GM12872 (cell line): ENCODE data around the gene TEX53.

Experiments
- TF ChIP-seq, protein P1 (sequence below): IDR thresholded peaks from 3 replicates; pipeline ENCODE4 v1.5.1; 2011; ENCODE audit warnings: low read depth, mild to moderate bottlenecking, low read length, moderate library complexity; ENCODE audit not compliant: insufficient read depth

The TEX53 gene

DNA sequence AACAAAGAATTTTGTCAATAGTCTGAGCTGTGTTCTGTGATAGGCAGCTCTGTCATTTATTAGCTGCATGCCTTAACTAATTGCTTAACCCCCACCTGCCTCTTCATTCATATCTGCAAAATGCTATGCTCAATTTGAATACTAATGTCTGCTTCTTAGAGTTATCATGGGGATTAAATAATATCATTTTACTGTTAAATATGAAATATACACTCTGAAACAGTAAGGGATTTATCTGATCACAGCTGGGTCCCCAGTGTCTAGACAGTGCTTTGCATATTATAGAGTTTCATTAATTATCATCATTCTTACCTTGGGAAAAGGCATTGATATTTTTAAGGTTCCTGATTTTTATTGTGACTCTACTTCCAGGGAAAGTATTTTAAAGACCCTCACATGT, 12.4 kb upstream of the TEX53 start:
- TF ChIP-seq, protein P1, sequence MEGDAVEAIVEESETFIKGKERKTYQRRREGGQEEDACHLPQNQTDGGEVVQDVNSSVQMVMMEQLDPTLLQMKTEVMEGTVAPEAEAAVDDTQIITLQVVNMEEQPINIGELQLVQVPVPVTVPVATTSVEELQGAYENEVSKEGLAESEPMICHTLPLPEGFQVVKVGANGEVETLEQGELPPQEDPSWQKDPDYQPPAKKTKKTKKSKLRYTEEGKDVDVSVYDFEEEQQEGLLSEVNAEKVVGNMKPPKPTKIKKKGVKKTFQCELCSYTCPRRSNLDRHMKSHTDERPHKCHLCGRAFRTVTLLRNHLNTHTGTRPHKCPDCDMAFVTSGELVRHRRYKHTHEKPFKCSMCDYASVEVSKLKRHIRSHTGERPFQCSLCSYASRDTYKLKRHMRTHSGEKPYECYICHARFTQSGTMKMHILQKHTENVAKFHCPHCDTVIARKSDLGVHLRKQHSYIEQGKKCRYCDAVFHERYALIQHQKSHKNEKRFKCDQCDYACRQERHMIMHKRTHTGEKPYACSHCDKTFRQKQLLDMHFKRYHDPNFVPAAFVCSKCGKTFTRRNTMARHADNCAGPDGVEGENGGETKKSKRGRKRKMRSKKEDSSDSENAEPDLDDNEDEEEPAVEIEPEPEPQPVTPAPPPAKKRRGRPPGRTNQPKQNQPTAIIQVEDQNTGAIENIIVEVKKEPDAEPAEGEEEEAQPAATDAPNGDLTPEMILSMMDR: no peak

DNA sequence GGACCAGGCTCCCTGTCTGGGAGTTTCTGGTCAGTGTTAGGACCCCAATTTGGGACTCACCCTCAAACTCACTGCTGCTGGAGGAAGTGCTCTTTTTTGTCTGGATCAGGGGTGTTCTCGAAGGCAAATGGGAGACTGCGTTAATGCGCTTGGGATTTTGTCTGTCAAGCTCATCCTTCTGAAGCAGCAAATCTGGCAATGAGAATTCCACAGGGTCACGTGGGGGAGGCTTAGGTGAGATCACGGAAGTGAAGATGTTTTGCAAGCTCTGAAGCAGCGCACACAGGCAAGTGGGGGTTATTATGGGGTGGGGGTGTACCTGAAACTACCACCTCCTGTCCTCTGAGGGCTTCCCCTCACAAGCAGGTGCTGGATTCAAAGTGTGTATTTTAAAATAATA, 10.5 kb upstream of the TEX53 start:
- TF ChIP-seq, protein P1: no peak

DNA sequence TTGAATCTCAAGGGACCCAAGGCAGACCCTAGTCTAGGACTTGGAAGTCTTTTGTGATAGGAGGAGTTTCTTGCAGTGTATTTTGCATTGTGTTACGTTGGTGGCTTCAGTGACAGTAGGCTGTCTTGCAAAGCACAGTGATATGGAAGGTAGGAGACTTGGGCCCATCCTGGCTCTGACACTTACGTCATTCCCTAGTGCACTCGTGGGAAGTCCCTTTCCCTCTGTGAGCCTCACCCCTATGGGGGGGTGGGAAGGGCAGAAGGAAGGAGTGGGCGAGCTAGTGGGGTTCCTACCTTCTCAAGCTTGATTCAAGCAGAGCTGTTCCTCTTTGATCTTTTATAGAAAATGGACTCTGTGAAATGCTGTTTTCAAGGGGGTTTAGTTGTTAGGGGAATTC, 9.2 kb upstream of the TEX53 start:
- TF ChIP-seq, protein P1: no peak

DNA sequence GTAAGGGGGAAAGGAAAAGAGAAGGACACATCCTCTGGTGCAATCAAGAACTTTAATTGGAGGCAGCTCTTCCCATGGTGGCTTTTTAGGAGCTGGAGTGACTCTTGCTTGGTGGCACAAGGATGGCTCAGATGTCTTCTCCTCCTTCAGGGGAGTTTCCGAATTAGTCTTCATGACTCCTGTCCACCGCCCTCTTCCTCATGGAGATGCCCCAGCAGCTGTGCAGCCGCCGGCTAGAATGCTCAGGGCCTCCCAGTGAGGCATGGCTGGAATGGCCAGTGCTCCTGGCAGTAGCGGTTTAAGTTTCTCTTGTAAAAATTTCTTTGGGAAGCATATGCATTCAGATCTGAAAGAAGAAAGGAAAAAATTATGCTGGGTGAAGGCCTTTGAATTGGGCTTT, 8.8 kb upstream of the TEX53 start:
- TF ChIP-seq, protein P1: no peak

DNA sequence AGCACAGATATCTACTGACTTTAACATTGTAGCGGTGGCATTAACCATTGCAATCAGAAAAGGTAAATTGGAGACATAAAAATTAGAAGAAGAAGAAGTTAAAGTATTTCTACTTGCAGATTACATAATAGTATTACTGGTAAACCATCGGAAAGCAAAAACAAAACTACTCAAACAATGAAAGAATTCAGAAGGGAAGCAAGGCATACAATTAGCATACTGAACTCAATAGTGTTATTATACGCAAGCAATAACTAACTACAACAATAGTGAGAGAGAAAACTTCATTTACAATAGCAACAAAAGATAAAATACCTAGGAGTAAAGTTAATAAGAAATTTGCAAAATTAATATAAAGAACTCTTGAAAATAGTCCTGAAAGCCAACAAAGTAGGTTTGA, 6.6 kb upstream of the TEX53 start:
- TF ChIP-seq, protein P1: no peak

DNA sequence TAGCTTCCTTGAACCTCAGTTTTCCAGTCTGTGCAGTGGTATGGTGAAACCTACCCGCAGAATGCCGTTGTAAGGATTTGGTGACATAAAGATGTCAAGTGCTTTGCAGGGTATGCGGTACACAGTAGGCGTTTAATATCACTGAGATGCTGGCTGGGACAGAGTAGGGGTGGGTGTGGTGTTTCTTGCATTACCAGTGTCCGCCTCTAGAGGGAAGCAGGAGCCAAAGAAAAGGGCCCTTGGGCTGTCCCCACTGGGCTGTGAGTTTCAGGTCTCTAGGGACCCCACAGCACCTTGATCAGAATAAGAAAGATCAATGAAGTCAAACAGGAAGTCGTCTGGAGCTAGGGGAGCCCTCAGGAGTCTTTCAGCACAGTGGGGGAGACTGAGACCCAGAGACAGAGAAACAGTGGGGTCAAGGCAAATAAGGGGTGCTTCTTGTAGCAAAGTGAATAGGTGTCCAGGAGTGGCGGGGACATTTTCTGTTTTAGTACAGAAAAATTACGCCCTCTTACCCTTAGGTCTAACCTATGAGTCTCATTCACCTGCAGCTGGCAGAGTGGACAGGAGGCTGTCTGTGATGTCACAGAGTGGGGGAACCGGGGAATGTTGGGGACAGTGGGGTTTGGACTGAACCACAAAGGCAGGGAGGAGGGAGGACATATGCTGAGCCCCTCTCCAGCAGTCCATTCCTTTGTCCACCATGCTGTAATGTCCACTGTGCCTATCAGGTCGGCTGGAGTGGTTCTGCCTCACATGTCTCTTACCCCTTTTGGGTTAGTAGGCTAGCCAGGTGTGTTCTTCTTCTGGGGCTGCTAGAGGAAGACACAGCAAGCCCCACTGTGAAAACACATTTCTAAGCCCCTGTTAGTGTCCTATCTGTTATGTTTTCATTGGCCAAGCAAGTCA, 4.7 kb upstream of the TEX53 start:
- TF ChIP-seq, protein P1: peak; percentile 93

DNA sequence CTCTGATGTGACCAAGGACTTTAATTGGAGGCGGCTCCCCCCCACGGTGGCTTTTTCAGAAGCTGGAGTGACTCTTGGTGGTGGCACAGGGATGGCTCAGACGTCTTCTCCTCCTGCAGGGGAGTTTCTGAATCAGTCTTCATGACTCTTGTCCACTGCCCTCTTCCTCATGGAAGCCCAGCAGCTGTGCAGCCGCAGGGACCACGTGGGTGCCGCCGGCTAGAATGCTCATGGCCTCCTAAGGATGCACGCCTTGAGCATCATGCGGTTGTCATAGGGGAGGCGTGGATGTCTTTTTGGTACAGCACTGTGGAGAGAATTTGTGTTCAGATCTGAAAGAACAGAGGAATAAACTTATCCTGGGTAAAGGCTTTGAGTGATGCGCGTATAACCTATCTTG, 1.3 kb downstream of the TEX53 start:
- TF ChIP-seq, protein P1: no peak
